K562 (cell line): ENCODE results near the gene COL23A1. TPM values are rescaled to one million over a fixed set of nuclear protein-coding genes. Genes with fewer than 3 reads are reported as not detected.

Experiments
- ATAC-seq: fragments of 200-7000 bp; cut with Tn5 transposase; 3 replicates; pipeline ENCODE4 v1.9.1; 2020; ENCODE audit warnings: moderate library complexity
- BruUV-seq: library from RNA; stranded (reverse); fragments of 400-500 nt; replicated peaks from 2 replicates; lab custom pipeline; 2021; lab: Mats Ljungman, UMichigan
- CTCF ChIA-PET: fragments of 300-600 bp; formaldehyde crosslinking; extraction: SDS; loops from one replicate; lab custom pipeline; 2021; ENCODE audit warnings: low intra/inter-chr PET ratio; lab: Yijun Ruan, JAX
- POLR2A ChIA-PET: fragments of 300-600, 350-650 bp; sonication (Branson Sonifier 250); formaldehyde crosslinking; extraction: SDS; loops from one replicate; lab custom pipeline; 2021; ENCODE audit warnings: antibody characterized with exemption, inconsistent platforms; lab: Yijun Ruan, JAX
- DNase-seq, 4 experiments: peaks; one replicate each; pipeline versions ENCODE4 v3.0.0 to v3.0.0-alpha.2; 2011 to 2018; ENCODE audit warnings: low spot score in 3 of 4, mixed read lengths in 3 of 4; ENCODE audit errors: extremely low read depth in 1 of 4
- FAIRE-seq: peaks from 2 replicates; lab custom pipeline; 2011; peaks lifted over from hg19 to GRCh38; lab: Jason Lieb, UNC
- H2AFZ ChIP-seq: 2 replicates; pipeline ENCODE4 v1.6.0; 2011; ENCODE audit warnings: low read depth, low read length, control low read depth, inconsistent platforms
- H3K27ac ChIP-seq: fragments of 200-600 bp; 3 replicates; pipeline ENCODE4 v1.8.0; 2011; ENCODE audit warnings: low read depth, mild to moderate bottlenecking, control low read depth, inconsistent platforms, low read length, moderate library complexity, mixed read lengths; ENCODE audit errors: extremely low read depth
- H3K27me3 ChIP-seq, 2 experiments: fragments of 300-600 bp in 1 of 2; 2 replicates in 1 of 2; 3 replicates in 1 of 2; pipeline versions ENCODE4 v1.6.0 to v1.8.0; 2011; ENCODE audit warnings: inconsistent platforms in 2 of 2, low read length in 2 of 2, mild to moderate bottlenecking in 1 of 2, mixed read lengths in 1 of 2, moderate library complexity in 1 of 2; ENCODE audit not compliant: control insufficient read depth in 2 of 2, insufficient read depth in 2 of 2
- H3K36me3 ChIP-seq: fragments of 300-600 bp; 3 replicates; pipeline ENCODE4 v1.8.0; 2011; ENCODE audit warnings: mild to moderate bottlenecking, low read length, inconsistent platforms; ENCODE audit not compliant: control insufficient read depth, insufficient read depth
- H3K4me1 ChIP-seq, 2 experiments: fragments of 200-600 bp in 1 of 2; replicated peaks in 1 of 2; 2 replicates in 1 of 2; 3 replicates in 1 of 2; pipeline versions ENCODE4 v1.5.1 to v1.8.0; 2011; ENCODE audit warnings: inconsistent platforms in 2 of 2, low read length in 2 of 2, mild to moderate bottlenecking in 1 of 2, mixed read lengths in 1 of 2, moderate library complexity in 1 of 2; ENCODE audit not compliant: control insufficient read depth in 2 of 2, insufficient read depth in 2 of 2
- H3K4me2 ChIP-seq: 2 replicates; pipeline ENCODE4 v1.6.1; 2011; ENCODE audit warnings: low read length, control low read depth, inconsistent platforms, mixed read lengths; ENCODE audit not compliant: insufficient read depth
- H3K4me3 ChIP-seq: fragments of 200-600 bp; sonication (generic), shearing (Covaris generic); 2 replicates; pipeline ENCODE4 v1.5.1; 2016; ENCODE audit warnings: control low read depth, inconsistent platforms
- H3K79me2 ChIP-seq: fragments of 200-600 bp; 3 replicates; pipeline ENCODE4 v1.8.0; 2011; ENCODE audit warnings: low read length, inconsistent platforms; ENCODE audit not compliant: control insufficient read depth, insufficient read depth
- H3K9ac ChIP-seq, 2 experiments: 2 replicates each; pipeline versions ENCODE4 v1.6.0 to v1.6.1; 2011; ENCODE audit warnings: low read depth in 2 of 2, low read length in 2 of 2, control low read depth in 1 of 2, inconsistent platforms in 1 of 2, mild to moderate bottlenecking in 1 of 2, mixed read lengths in 1 of 2; ENCODE audit not compliant: insufficient read depth in 1 of 2
- H3K9me1 ChIP-seq: one replicate; pipeline ENCODE4 v1.6.0; 2011; ENCODE audit warnings: inconsistent platforms, mild to moderate bottlenecking, low read length, moderate library complexity; ENCODE audit not compliant: control insufficient read depth, insufficient read depth
- H3K9me3 ChIP-seq: replicated peaks from 2 replicates; pipeline ENCODE4 v1.5.1; 2011; ENCODE audit warnings: low read depth, low read length, inconsistent platforms; ENCODE audit not compliant: control insufficient read depth, insufficient read depth
- H4K20me1 ChIP-seq: replicated peaks from 2 replicates; pipeline ENCODE4 v1.6.1; 2011; ENCODE audit warnings: low read length, inconsistent platforms, mixed read lengths; ENCODE audit not compliant: control insufficient read depth, insufficient read depth
- CAMTA2 ChIP-seq: fragments of 250-450 bp; sonication (Bioruptor Pico); conservative IDR thresholded peaks from 2 replicates; pipeline ENCODE4 v1.5.1; 2022
- CHCHD3 ChIP-seq: fragments of 250-450 bp; sonication (Bioruptor Pico); IDR thresholded peaks from 2 replicates; pipeline ENCODE4 v2.1.2; 2022; ENCODE audit warnings: mild to moderate bottlenecking
- ELF2 ChIP-seq: fragments of 250-450 bp; sonication (Bioruptor Pico); IDR thresholded peaks from 2 replicates; pipeline ENCODE4 v1.5.0; 2021; ENCODE audit warnings: mild to moderate bottlenecking
- NCOA6 ChIP-seq: fragments of 450-650 bp; IDR thresholded peaks from 2 replicates; pipeline ENCODE4 v1.6.1; 2017; ENCODE audit warnings: mild to moderate bottlenecking
- RBM14 ChIP-seq: fragments of 200-400 bp; formaldehyde crosslinking; IDR thresholded peaks from 2 replicates; pipeline ENCODE4 v1.6.1; 2018; ENCODE audit warnings: low read depth, mild to moderate bottlenecking, low read length, moderate library complexity, borderline replicate concordance; ENCODE audit not compliant: insufficient read depth
- SLC30A9 ChIP-seq: fragments of 250-450 bp; sonication (Bioruptor Pico); IDR thresholded peaks from 2 replicates; pipeline ENCODE4 v1.8.0; 2022; ENCODE audit warnings: mild to moderate bottlenecking, moderate library complexity
- SP2 ChIP-seq: IDR thresholded peaks from 2 replicates; pipeline ENCODE4 v1.6.1; 2011; ENCODE audit warnings: mild to moderate bottlenecking, low read depth, low read length, moderate library complexity; ENCODE audit not compliant: poor library complexity, severe bottlenecking; ENCODE audit errors: extremely low read depth
- ZNF165 ChIP-seq: fragments of 250-450 bp; sonication (Bioruptor Pico); IDR thresholded peaks from 2 replicates; pipeline ENCODE4 v1.4.0; 2020; ENCODE audit warnings: borderline replicate concordance
- ZNF316 ChIP-seq: fragments of 450-650 bp; IDR thresholded peaks from 2 replicates; pipeline ENCODE4 v1.6.1; 2016
- WGBS: fragments of 100-300 bp; shearing (Covaris generic); methylation state at CpG from one replicate; pipeline ENCODE4 v1.1.6; 2016; ENCODE audit warnings: low coverage, mixed read lengths; ENCODE audit not compliant: insufficient coverage; ENCODE audit errors: missing lambda C conversion rate; 5-methylcytosine and 5-hydroxymethylcytosine counted together
- in situ Hi-C: fragments of 300-500 bp; cut with MboI; formaldehyde crosslinking; loops from 4 replicates; pipeline ENCODE4 v1.15.0; 2018; ENCODE audit warnings: inconsistent platforms, mixed read lengths
- intact Hi-C: fragments of 100-400 bp; cut with micrococcal nuclease; formaldehyde crosslinking; loops from 2 replicates; pipeline ENCODE4 v1.14.2; 2022
- polyA plus RNA-seq, 8 experiments: library from polyadenylated mRNA; depleted of rRNA in 4 of 8; stranded (reverse) in 5 of 8; unstranded in 3 of 8; fragments of >200 nt; fragmentation: Nextera tagmentation in 2 of 8; fragmentation: Illumina TruSeq in 1 of 8; extraction: Ambion mirVana in 2 of 8; extraction: Trizol in 1 of 8; gene quantifications; 2 replicates each; pipeline versions ENCODE4 v1.2.1 to v1.2.3, GENCODE V29; 2011 to 2014; ENCODE audit warnings: inconsistent platforms in 1 of 8, missing spikeins in 1 of 8
- total RNA-seq, 7 experiments: library from RNA; depleted of rRNA in 6 of 7; stranded (reverse); fragments of >200 nt in 6 of 7; fragmentation: Illumina TruSeq in 2 of 7; extraction: Trizol in 2 of 7; gene quantifications; 2 replicates each; pipeline versions ENCODE4 v1.2.1 to v1.2.3, GENCODE V29; 2011 to 2021; ENCODE audit warnings: low replicate concordance in 1 of 7
- TF ChIP-seq, protein P1 (sequence below): IDR thresholded peaks from 3 replicates; pipeline ENCODE4 v1.6.1; 2011; ENCODE audit warnings: borderline replicate concordance, mild to moderate bottlenecking, moderate library complexity; ENCODE audit not compliant: insufficient read length; ENCODE audit errors: extremely low read depth

Gene COL23A1
- total and polyA plus RNA-seq, 9 of the 15 experiments (the other 6 are each of a cell fraction or from before 2014, with no cell fraction given): 0.09 TPM; not detected in 8

DNA sequence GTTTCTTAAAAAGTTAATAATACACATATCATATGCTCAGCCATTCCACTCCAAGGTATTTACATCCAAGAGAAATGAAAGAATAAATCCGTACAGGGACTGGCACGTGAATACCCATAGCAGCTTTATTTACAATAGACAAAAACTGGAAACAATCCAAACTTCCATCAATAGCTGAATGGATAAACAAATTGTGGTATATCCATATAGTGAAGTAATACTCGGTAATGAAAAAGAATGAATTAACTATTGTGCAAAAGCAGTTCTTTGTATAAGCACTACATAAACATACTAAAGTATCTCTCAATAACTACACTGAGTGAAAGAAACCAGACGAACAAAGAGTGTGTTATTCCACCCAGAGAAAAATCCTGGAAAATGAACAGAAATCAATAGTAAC is 17.6 kb downstream of the COL23A1 start:
- ATAC-seq (no peak), FAIRE-seq (no peak), DNase-seq (no peak)
- H3K27ac ChIP-seq: no peak overlapping the region
- H3K36me3 ChIP-seq: no peaks in the 10 kb centered on the region
- 0% methylated on average over 4 of the region's 4 CpGs for WGBS
- no TSS peak for BruUV-seq
- in situ Hi-C loops (no loop called here), intact Hi-C loops (no loop called here)
- H2AFZ ChIP-seq: no peak overlapping the region
- no peak for TF ChIP-seq CAMTA2 (CRISPR knock-in tag)
- CTCF ChIA-PET: no interaction called here
- no peaks in the 10 kb centered on the region for H4K20me1 ChIP-seq
- H3K4me3 ChIP-seq: no peak overlapping the region
- H3K4me1 ChIP-seq: no peaks in the 10 kb centered on the region; a peak in 1 of 5 replicates
- H3K9me1 ChIP-seq: no peaks in the 10 kb centered on the region
- no peaks in the 10 kb centered on the region for H3K9me3 ChIP-seq
- H3K4me2 ChIP-seq: no peak overlapping the region
- POLR2A ChIA-PET: no interaction called here
- H3K9ac ChIP-seq: no peak overlapping the region
- peaks cover 6 to 29% of the 10 kb centered on the region in 2 experiments; a peak in 4 of 5 replicates for H3K27me3 ChIP-seq
- H3K79me2 ChIP-seq: no peaks in the 10 kb centered on the region

DNA sequence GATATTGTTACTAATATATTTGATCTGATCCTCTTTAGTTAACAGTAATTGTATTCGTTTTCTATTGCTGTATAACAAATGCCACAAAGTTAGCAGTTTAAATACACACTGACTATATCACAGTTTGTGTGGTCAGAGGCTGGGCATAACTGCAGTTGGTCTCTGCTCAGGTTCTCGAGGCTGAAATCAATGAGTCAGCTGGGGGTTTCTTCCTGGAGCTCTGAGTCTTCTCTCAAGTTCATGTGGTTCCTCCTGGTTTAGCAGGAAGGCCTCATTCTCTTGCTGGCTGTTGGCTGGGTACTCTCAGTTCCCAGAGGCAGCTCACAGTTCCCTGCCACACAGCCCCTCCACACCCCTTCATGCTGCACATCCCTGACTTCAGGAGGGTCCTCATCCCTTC is 20.7 kb downstream of the COL23A1 start:
- intact Hi-C loops: no loop called here
- ATAC-seq (no peak), FAIRE-seq (no peak), DNase-seq (no peak)
- Histone ChIP-seq H3K9ac (no peak overlapping the region), H3K27ac (no peak overlapping the region), H3K9me3 (no peaks in the 10 kb centered on the region), H3K27me3 (peaks cover 10 to 36% of the 10 kb centered on the region in 2 experiments; a peak in 4 of 5 replicates), H3K4me3 (no peak overlapping the region), H2AFZ (no peak overlapping the region), H3K36me3 (no peaks in the 10 kb centered on the region), H3K79me2 (no peaks in the 10 kb centered on the region), H4K20me1 (no peaks in the 10 kb centered on the region), H3K4me1 (no peaks in the 10 kb centered on the region), H3K9me1 (no peaks in the 10 kb centered on the region), H3K4me2 (no peak overlapping the region)
- ChIA-PET POLR2A (no interaction called here), CTCF (no interaction called here)
- WGBS: 0% methylated on average over 2 of the region's 2 CpGs
- no TSS peak for BruUV-seq
- in situ Hi-C loops: no loop called here
- TF ChIP-seq SLC30A9: no peak
- TF ChIP-seq SP2: no peak
- TF ChIP-seq, protein P1, sequence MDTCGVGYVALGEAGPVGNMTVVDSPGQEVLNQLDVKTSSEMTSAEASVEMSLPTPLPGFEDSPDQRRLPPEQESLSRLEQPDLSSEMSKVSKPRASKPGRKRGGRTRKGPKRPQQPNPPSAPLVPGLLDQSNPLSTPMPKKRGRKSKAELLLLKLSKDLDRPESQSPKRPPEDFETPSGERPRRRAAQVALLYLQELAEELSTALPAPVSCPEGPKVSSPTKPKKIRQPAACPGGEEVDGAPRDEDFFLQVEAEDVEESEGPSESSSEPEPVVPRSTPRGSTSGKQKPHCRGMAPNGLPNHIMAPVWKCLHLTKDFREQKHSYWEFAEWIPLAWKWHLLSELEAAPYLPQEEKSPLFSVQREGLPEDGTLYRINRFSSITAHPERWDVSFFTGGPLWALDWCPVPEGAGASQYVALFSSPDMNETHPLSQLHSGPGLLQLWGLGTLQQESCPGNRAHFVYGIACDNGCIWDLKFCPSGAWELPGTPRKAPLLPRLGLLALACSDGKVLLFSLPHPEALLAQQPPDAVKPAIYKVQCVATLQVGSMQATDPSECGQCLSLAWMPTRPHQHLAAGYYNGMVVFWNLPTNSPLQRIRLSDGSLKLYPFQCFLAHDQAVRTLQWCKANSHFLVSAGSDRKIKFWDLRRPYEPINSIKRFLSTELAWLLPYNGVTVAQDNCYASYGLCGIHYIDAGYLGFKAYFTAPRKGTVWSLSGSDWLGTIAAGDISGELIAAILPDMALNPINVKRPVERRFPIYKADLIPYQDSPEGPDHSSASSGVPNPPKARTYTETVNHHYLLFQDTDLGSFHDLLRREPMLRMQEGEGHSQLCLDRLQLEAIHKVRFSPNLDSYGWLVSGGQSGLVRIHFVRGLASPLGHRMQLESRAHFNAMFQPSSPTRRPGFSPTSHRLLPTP: no peak
- TF ChIP-seq ELF2 (CRISPR knock-in tag): no peak
- TF ChIP-seq RBM14: no peak
- no peak for TF ChIP-seq CHCHD3 (CRISPR knock-in tag)
- no peak for TF ChIP-seq ZNF165 (CRISPR knock-in tag)
- TF ChIP-seq NCOA6: no peak
- no peak for TF ChIP-seq ZNF316
